ENCODE results near the gene DIO1. TPM values are rescaled to one million over a fixed set of nuclear protein-coding genes. Genes with fewer than 3 reads are reported as not detected.

The DIO1 gene
- total RNA-seq, 1 experiment from 2014 or later: not detected

- H3K4me1 Mint-ChIP-seq (ENCODE audit: low read depth, unreplicated experiment): peaks cover 13% of the 10 kb centered on the region
- no TSS peak for BruUV-seq (replicated peaks)
- no peak overlapping the region for H3K27ac Mint-ChIP-seq (ENCODE audit: unreplicated experiment)
- no peak for DNase-seq
- CTCF ChIA-PET: interaction anchor here (0.7 kb wide), 1 partner anchor 14 kb away, joined by 3 read pairs; no protein-coding TSS in a partner anchor
- no peaks in the 10 kb centered on the region for H3K36me3 Mint-ChIP-seq (ENCODE audit: insufficient read depth, unreplicated experiment)
- no peak for TF ChIP-seq CTCF (IDR thresholded peaks at IDR 0.05; ENCODE audit: unreplicated experiment)
- H3K27me3 Mint-ChIP-seq (ENCODE audit: unreplicated experiment): peaks cover 16% of the 10 kb centered on the region
- H3K9me3 Mint-ChIP-seq (ENCODE audit: low read depth, unreplicated experiment): no peaks in the 10 kb centered on the region
- intact Hi-C loops (cut with micrococcal nuclease; ENCODE audit: unreplicated experiment): no loop called here
- H3K4me3 Mint-ChIP-seq (ENCODE audit: low read depth, unreplicated experiment): no peak overlapping the region
Measured at GRCh38 chr1:53896635-53897229, 2.7 kb downstream of the DIO1 start.

GRCh38 chr1:53899206-53899628 is 5.2 kb downstream of the DIO1 start:
- no TSS peak for BruUV-seq (replicated peaks)
- TF ChIP-seq CTCF (IDR thresholded peaks at IDR 0.05; ENCODE audit: unreplicated experiment): no peak
- Mint-ChIP-seq H3K4me1 (ENCODE audit: low read depth, unreplicated experiment) (peaks cover 13% of the 10 kb centered on the region), H3K9me3 (ENCODE audit: low read depth, unreplicated experiment) (no peaks in the 10 kb centered on the region), H3K36me3 (ENCODE audit: insufficient read depth, unreplicated experiment) (no peaks in the 10 kb centered on the region), H3K27ac (ENCODE audit: unreplicated experiment) (no peak overlapping the region), H3K4me3 (ENCODE audit: low read depth, unreplicated experiment) (no peak overlapping the region), H3K27me3 (ENCODE audit: unreplicated experiment) (peaks cover 16% of the 10 kb centered on the region)
- intact Hi-C loops (cut with micrococcal nuclease; ENCODE audit: unreplicated experiment): no loop called here
- peak; percentile 49 for DNase-seq
- CTCF ChIA-PET: interaction anchor here (0.6 to 2.4 kb wide), 6 partner anchors 8 to 153 kb away, joined by 3 to 9 read pairs (median 3); partner anchors contain the start of gene IFT25

- Mint-ChIP-seq H3K36me3 (ENCODE audit: insufficient read depth, unreplicated experiment) (no peaks in the 10 kb centered on the region), H3K4me3 (ENCODE audit: low read depth, unreplicated experiment) (no peak overlapping the region), H3K27ac (ENCODE audit: unreplicated experiment) (no peak overlapping the region), H3K4me1 (ENCODE audit: low read depth, unreplicated experiment) (peaks cover 13% of the 10 kb centered on the region), H3K9me3 (ENCODE audit: low read depth, unreplicated experiment) (no peaks in the 10 kb centered on the region), H3K27me3 (ENCODE audit: unreplicated experiment) (peaks cover 16% of the 10 kb centered on the region)
- no peak for TF ChIP-seq CTCF (IDR thresholded peaks at IDR 0.05; ENCODE audit: unreplicated experiment)
- intact Hi-C loops (cut with micrococcal nuclease; ENCODE audit: unreplicated experiment): no loop called here
- CTCF ChIA-PET: interaction anchor here (0.9 to 2.4 kb wide), 5 partner anchors 8 to 152 kb away, joined by 3 to 9 read pairs (median 3); partner anchors contain the start of gene IFT25
- DNase-seq: no peak
- BruUV-seq (replicated peaks): no TSS peak
Measured at GRCh38 chr1:53899708-53900107, 5.7 kb downstream of the DIO1 start.

- CTCF ChIA-PET: interaction anchor here (0.6 kb wide), 1 partner anchor 162 kb away, joined by 4 read pairs; no protein-coding TSS in a partner anchor
- peaks cover 13% of the 10 kb centered on the region for H3K4me1 Mint-ChIP-seq (ENCODE audit: low read depth, unreplicated experiment)
- BruUV-seq (replicated peaks): no TSS peak
- H3K27me3 Mint-ChIP-seq (ENCODE audit: unreplicated experiment): no peaks in the 10 kb centered on the region
- no peak for TF ChIP-seq CTCF (IDR thresholded peaks at IDR 0.05; ENCODE audit: unreplicated experiment)
- no peak overlapping the region for H3K4me3 Mint-ChIP-seq (ENCODE audit: low read depth, unreplicated experiment)
- intact Hi-C loops (cut with micrococcal nuclease; ENCODE audit: unreplicated experiment): no loop called here
- H3K9me3 Mint-ChIP-seq (ENCODE audit: low read depth, unreplicated experiment): no peaks in the 10 kb centered on the region
- no peaks in the 10 kb centered on the region for H3K36me3 Mint-ChIP-seq (ENCODE audit: insufficient read depth, unreplicated experiment)
- H3K27ac Mint-ChIP-seq (ENCODE audit: unreplicated experiment): no peak overlapping the region
- no peak for DNase-seq
Measured at GRCh38 chr1:53902235-53903138, 8.5 kb downstream of the DIO1 start.

Measured in Calu3 (cell line).